ENCODE results near the gene ACTN4. TPM values are rescaled to one million over a fixed set of nuclear protein-coding genes. Genes with fewer than 3 reads are reported as not detected.

The ACTN4 gene
- polyA plus RNA-seq, 1 experiment, result 970 TPM

Other genes starting within 250 kb of the ACTN4 start
- 9.9 and 12.2 TPM in 2 replicates for gene FAM98C, start 244.6 kb upstream of the ACTN4 start, polyA plus RNA-seq (2011; rRNA removed)
- gene RASGRP4, start 221.4 kb upstream of the ACTN4 start, polyA plus RNA-seq (2011; rRNA removed), result not detected in 2 replicates
- under 0.01 and 0.04 TPM in 2 replicates for gene RYR1, start 214.0 kb upstream of the ACTN4 start, polyA plus RNA-seq (2011; rRNA removed)
- gene MAP4K1, start 29.7 kb upstream of the ACTN4 start, polyA plus RNA-seq (2011; rRNA removed), result 0.18 and 0.25 TPM in 2 replicates
- 230 and 357 TPM in 2 replicates for gene EIF3K, start 28.5 kb upstream of the ACTN4 start, polyA plus RNA-seq (2011; rRNA removed)
- 0.34 and 0.75 TPM in 2 replicates for gene CAPN12, start 96.8 kb downstream of the ACTN4 start, polyA plus RNA-seq (2011; rRNA removed)
- gene LGALS7, start 125.9 kb downstream of the ACTN4 start, polyA plus RNA-seq (2011; rRNA removed), result not detected in 2 replicates
- not detected in 2 replicates for gene LGALS7B, start 141.6 kb downstream of the ACTN4 start, polyA plus RNA-seq (2011; rRNA removed)
- gene LGALS4, start 165.3 kb downstream of the ACTN4 start, polyA plus RNA-seq (2011; rRNA removed), result 0.28 and 0.53 TPM in 2 replicates
- 75.6 and 124 TPM in 2 replicates for gene ECH1, start 184.1 kb downstream of the ACTN4 start, polyA plus RNA-seq (2011; rRNA removed)
- 266 and 342 TPM in 2 replicates for gene HNRNPL, start 202.3 kb downstream of the ACTN4 start, polyA plus RNA-seq (2011; rRNA removed)
- gene RINL, start 230.6 kb downstream of the ACTN4 start, polyA plus RNA-seq (2011; rRNA removed), result 1.9 TPM in 2 replicates

Measured in BJ (cell line).